Esophagus squamous epithelium (tissue), 4 donors: Measurements from ENCODE around the gene NKG7.

ENCODE experiments used
- CTCF ChIP-seq, 6 experiments: fragments of 450-650 bp in 4 of 6; fragments of 200-600 bp in 2 of 6; sonication (generic) in 2 of 6; IDR thresholded peaks; one replicate each; pipeline ENCODE4 v1.5.1; 2016 to 2019; ENCODE audit warnings: antibody characterized with exemption in 6 of 6, mild to moderate bottlenecking in 4 of 6, moderate library complexity in 4 of 6
- POLR2A ChIP-seq, 4 donors: fragments of 450-650 bp; IDR thresholded peaks; one replicate each; pipeline ENCODE4 v1.6.1; 2017; ENCODE audit warnings: antibody characterized with exemption in 4 of 4, mild to moderate bottlenecking in 4 of 4, moderate library complexity in 3 of 4

GRCh38 chr19:51331716-51332115 lies 40.7 kb downstream of the NKG7 start:
- TF ChIP-seq POLR2A (IDR thresholded peaks at IDR 0.05) (no peak), CTCF (IDR thresholded peaks at IDR 0.05) (no peak)
